HG03442 (cell line): ENCODE data around the gene CNTROB.

Experiments
- ATAC-seq: cut with Tn5 transposase; IDR thresholded peaks from one replicate; pipeline ENCODE4 v1.9.1; 2021; ENCODE audit warnings: mild to moderate bottlenecking, moderate library complexity; ENCODE audit not compliant: unreplicated experiment

The CNTROB gene

DNA sequence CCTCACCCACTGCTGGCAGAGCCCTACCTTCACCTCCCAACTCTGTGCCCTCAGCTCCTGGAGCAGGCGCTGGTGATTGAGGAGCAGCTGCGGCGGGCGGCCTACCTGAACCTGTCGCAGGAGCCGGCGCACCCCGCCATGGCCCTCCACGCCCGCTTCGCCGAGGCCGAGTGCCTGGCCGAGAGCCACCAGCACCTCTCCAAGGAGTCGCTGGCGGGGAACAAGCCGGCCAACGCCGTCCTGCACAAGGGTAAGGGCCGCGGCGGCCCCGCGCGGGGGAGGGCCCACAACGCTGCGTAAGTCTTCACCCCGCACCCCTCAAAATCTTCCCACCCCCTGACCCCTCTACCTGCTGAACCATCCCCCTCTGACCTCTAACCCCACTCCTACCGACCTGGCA is 22.9 kb upstream of the CNTROB start:
- no peak for ATAC-seq

DNA sequence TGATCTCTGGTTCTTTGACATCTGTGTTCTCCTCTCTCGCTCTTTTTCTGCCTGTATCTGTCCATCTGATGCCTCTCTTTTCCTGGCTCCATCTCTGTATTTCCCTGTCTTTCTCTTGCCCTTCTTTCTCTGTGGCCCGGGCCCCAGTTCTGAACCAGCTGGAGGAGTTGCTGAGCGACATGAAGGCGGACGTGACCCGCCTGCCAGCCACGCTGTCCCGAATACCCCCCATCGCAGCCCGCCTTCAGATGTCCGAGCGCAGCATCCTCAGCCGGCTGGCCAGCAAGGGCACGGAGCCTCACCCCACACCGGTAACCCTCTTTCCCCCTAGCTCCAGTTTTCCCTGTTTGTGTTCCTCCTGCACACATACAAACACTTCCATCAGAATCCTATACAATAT is 21.7 kb upstream of the CNTROB start:
- no peak for ATAC-seq

DNA sequence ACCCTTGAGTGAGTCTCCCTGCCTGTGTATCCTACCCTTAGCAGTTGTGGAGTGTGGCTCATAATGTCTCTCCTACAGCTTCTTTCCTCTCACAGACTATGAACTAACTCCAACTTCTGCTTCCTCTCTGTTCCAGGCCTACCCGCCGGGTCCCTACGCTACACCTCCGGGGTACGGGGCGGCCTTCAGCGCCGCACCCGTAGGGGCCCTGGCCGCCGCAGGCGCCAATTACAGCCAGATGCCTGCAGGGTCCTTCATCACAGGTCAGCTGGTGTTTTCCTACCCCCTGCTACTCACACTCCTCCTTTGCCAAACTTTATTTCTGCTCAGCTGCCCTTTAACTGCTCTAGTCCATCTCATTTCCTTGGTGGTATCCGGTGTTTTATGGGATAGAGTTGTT is 21.3 kb upstream of the CNTROB start:
- ATAC-seq: no peak

DNA sequence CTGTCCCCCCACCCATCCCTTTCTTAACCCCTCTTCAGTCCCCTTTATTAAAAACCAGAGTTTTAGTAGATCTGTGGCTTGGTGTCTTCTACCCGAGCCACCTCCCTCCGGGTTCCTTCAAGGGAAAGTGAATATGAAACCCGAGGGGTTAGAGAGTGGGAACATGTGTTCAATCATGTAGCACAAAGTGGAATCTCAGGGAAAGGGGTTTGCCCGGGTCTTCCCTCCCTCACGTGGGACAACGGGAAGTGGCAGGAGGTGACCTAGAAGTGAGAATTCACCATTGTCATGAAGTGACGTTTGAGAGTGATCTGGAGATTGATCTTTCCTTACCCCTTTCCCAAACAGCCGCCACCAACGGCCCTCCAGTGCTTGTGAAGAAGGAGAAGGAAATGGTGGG is 20.9 kb upstream of the CNTROB start:
- no peak for ATAC-seq

- no peak for ATAC-seq
Measured at GRCh38 chr17:7912927-7913524, 19.0 kb upstream of the CNTROB start.

- peak; percentile 28 for ATAC-seq
Measured at GRCh38 chr17:7915179-7915610, 16.8 kb upstream of the CNTROB start.

DNA sequence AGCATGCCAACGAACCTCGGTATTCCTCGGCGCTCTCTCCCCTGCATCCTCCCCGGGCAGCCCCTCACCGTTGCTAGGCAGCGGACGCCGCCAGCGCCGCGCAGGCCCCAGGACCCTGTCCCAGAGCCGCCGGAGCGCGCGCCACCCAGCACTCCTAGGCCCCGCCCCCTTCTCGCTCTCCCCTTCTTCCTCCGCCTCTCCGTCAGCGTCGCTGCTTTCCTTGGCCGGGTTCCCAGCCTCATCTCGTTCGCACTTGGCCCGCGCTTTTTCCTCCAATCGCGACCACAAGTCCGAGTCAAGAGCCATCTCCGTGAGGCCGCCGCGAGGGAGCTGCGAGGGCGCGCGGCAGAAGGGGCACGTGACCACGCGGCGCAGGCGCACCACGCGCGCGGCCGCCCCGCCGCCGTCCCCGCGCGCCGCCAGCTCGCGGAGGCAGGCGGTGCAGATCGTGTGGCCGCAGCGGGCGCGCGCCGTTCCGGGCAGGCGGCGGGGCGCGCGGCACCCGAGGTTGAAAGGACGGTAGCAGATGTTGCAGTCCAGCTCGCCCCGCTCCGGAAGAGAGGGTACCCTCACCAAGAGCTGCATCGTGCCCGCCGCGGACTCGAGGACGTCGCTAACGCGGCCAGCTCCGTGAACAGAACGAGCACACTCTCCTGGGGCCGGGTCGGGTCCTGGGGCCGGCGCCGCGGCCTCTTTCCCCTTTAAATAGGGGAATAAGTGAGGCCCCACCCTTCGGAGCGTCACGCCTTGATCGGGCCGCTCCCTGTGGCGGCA is 16.2 kb upstream of the CNTROB start, which contains the start of gene RNF227:
Gene RNF227, minus strand, starts transcription at position 679 of the 774 bp plus-strand sequence. Its CDS starts 94 bp downstream, at position 585.
- ATAC-seq: peak; percentile 75

DNA sequence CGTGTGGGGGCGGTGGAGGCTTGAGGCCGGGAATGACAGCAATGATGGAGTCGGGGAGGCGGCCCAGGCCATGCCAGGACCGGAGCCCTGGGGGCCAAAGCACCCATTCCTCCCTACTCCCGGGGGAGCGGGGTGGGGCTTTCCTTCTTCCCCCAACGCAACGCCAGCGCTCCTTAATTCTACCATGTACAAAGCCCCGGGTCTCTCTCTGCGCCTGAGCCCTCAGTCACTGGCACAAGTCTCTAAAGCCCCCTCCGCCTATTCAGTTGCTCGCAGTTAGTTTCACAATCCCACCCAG is 15.7 kb upstream of the CNTROB start:
- no peak for ATAC-seq

- ATAC-seq: no peak
Measured at GRCh38 chr17:7916808-7917207, 15.2 kb upstream of the CNTROB start.

- no peak for ATAC-seq
Measured at GRCh38 chr17:7922269-7922844, 9.6 kb upstream of the CNTROB start.

GRCh38 chr17:7922845-7923628 is 9.0 kb upstream of the CNTROB start:
- no peak for ATAC-seq

GRCh38 chr17:7927596-7927995 is 4.4 kb upstream of the CNTROB start:
- ATAC-seq: no peak

GRCh38 chr17:7929158-7930023 is 2.6 kb upstream of the CNTROB start, which contains the start of gene KCNAB3:
KCNAB3 (minus strand) TSS chr17:7929856; CDS start chr17:7929435, 421 bp downstream.
- ATAC-seq: no peak

DNA sequence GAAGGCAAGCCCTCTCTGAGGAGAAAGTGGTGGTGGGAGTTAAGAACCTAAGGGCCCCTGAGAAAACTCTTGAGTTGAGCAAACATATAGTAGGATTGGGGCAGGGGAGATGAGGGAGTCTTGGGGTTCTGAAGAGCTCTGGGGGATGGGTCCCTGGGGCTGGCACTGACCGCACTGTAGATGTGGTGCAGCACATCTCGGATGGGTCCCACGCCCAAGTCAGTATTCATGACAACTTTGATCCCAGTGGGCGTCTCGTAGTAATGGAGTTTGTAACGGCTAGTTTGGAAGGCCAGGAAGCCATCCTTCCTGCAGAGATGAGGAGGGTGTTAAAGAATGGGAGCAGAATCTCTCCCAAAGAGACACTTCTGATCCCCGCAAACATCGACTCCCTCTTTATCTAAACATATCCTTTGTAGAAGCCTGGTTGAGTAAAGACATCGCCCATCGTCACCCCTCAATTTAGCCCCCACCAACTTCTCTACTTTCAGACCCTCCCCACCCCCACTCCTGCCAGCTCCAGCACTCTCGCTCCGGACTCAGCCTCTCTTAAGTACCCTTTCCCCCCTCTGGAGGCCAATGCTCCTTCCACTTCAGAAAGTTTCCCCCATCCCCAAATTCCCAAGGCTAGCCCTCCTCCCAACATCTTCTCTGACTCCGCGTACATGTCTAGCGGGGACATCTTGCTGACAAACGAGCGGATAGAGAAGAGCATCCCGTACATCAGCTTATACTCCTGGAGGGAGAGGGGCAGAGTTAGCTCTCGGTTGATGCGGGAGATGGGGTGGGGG is 970 bp upstream of the CNTROB start:
- no peak for ATAC-seq

GRCh38 chr17:7932483-7932891 is 481 bp downstream of the CNTROB start:
- ATAC-seq: no peak

DNA sequence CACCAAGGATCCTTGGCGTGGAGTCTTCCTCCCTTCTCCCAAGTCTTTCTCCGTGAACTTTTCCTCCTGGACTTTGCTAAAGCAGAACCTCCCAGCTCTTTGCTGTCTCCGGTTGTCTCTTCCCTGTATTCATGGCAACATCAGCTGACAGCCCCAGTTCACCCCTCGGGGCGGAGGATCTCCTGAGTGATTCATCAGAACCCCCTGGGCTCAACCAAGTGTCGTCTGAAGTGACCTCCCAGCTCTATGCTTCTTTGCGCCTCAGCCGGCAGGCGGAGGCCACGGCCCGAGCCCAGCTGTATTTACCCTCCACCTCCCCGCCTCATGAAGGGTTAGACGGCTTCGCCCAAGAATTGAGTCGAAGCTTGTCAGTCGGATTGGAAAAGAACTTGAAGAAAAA is 943 bp downstream of the CNTROB start:
- ATAC-seq: no peak

- ATAC-seq: no peak
Measured at GRCh38 chr17:7935859-7936258, 3.9 kb downstream of the CNTROB start.

- no peak for ATAC-seq
Measured at GRCh38 chr17:7940034-7940433, 8.0 kb downstream of the CNTROB start.

DNA sequence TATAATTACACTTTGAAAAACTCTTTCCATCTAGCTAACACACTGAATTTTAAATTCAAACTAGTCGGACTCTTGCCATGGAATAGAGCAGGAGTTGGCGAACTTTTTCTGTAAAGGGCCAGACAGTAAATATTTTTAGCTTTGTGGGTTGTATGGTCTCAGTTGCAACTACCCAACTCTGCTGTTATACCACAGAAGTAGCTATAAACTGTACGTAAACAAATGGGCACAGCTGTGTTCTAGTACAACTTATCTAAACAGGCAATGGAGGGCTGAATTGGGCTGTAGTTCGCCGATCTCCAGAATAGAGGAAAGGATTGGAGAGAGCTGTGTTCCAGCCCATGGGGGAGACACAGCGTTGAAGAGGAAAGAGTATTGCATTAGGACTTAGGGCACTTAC is 8.7 kb downstream of the CNTROB start:
- no peak for ATAC-seq

DNA sequence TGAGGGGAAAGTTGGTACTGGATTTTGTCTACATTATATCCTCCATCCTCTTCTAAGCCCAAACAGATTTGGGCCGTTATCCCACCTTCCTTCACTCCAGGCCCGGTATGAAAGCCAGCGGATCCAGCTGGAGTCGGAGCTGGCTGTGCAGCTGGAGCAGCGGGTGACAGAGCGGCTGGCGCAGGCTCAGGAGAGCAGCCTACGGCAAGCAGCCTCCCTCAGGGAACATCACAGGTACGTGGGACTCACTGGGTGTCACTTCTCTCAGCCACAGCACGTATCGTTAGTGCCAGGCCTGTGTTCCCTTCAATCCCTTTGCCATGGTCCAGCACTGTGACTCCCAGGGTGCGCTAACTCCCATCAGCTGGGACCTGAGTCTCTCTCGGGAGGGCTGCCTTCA is 11.3 kb downstream of the CNTROB start:
- ATAC-seq: no peak
